ENCODE data around the gene BCO1.
"Not testable (repeated sequence)": the region's sequence is repeated elsewhere in the genome, so short reads cannot be mapped to it uniquely, and the experiment has no call there.

The BCO1 gene

GRCh38 chr16:81220349-81220748, 18.1 kb upstream of the BCO1 start:
- no peak overlapping the region for H3K27ac Mint-ChIP-seq

DNA sequence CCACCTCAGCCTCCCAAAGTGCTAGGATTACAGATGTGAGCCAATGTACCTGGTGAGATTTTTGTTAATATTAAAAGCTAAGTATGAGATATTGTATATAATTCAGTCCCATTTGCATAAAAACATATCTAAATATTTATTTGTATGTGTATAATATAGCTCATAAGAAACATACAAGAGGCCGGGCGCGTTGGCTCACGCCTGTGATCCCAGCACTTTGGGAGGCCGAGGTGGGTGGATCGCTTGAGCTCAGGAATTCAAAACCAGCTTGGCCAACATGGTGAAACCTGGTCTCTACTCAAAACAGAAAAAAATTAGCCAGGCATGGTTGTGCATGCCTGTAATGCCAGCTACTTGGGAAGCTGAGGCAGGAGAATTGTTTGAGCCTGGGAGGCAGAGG, 16.8 kb upstream of the BCO1 start:
- Mint-ChIP-seq H3K27me3 (peaks cover 5% of the 10 kb centered on the region), H3K27ac (no peak overlapping the region), H3K4me1 (no peaks in the 10 kb centered on the region), H3K36me3 (peaks cover 1% of the 10 kb centered on the region), H3K4me3 (no peak overlapping the region), H3K9me3 (no peaks in the 10 kb centered on the region)

More at GRCh38 chr16:81220349-81220748, 18.1 kb upstream of the BCO1 start:
- Mint-ChIP-seq H3K9me3 (no peaks in the 10 kb centered on the region), H3K4me3 (no peak overlapping the region), H3K4me1 (no peaks in the 10 kb centered on the region), H3K27me3 (peaks cover 7% of the 10 kb centered on the region), H3K36me3 (no peaks in the 10 kb centered on the region)

DNA sequence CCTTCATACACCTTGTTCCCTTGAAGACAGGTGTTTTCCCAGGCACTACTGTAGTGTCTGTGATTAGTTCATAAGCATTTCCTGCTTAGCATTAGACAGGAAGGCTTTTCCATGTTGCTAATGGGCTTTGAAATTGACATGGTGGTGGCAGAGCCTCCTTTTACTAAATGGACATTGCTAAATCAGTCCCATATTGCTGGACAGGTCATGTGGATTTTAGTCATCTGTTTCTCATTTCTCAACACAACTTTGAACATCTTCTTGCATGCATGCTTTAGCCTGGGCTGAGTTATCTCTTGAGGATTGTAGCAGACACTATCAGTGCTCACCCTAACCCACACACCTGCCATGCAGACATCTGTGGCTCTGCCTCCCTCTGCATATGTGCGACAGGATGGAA, 13.7 kb upstream of the BCO1 start:
- H3K4me1 Mint-ChIP-seq = no peaks in the 10 kb centered on the region
- no peak overlapping the region for H3K27ac Mint-ChIP-seq
- H3K36me3 Mint-ChIP-seq = peaks cover 1% of the 10 kb centered on the region
- H3K4me3 Mint-ChIP-seq = no peak overlapping the region
- peaks cover 3% of the 10 kb centered on the region for H3K27me3 Mint-ChIP-seq
- no peaks in the 10 kb centered on the region for H3K9me3 Mint-ChIP-seq

DNA sequence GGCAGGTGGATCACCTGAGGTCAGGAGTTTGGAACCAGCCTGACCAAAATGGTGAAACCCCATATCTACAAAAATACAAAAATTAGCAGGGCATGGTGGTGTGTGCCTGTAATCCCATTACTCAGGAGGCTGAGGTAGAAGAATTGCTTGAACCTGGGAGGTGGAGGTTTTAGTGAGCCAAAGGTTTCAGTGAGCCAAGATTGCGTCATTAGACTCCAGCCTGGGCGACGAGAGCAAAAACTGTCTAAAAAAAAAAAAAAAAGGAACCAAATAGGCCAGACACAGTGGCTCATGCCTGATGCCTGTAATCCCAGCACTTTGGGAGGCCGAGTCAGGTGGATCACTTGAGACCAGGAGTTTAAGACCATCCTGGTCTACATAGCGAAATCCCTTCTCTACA, 12.8 kb upstream of the BCO1 start:
- not testable (repeated sequence) for H3K4me1 Mint-ChIP-seq, H3K4me3 Mint-ChIP-seq, H3K36me3 Mint-ChIP-seq, H3K27ac Mint-ChIP-seq, H3K27me3 Mint-ChIP-seq, H3K9me3 Mint-ChIP-seq

- Mint-ChIP-seq H3K36me3 (peaks cover 1% of the 10 kb centered on the region), H3K27me3 (peaks cover 3% of the 10 kb centered on the region), H3K9me3 (no peaks in the 10 kb centered on the region), H3K27ac (no peak overlapping the region), H3K4me1 (no peaks in the 10 kb centered on the region), H3K4me3 (no peak overlapping the region)
These were observed 10.7 kb upstream of the BCO1 start for GRCh38 chr16:81227785-81228184.

DNA sequence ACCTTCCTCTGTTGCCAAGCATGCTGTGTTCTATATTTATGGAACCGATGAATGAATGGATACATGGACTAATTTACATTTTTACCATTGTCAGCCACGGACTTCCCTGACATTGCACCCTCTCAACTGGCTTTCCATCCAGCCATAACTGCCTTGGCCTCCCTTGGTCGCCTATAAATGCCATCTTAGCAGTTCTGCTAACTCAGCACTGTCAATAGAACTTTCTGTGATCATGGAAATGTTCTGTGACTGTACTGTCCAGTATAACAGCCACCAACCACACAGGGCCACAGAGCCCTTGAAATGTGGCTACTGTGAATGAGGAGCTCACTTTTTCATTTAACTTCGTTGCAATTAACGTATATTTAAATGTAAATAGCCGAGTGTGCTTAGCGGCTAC, 8.7 kb upstream of the BCO1 start:
- peaks cover 1% of the 10 kb centered on the region for H3K36me3 Mint-ChIP-seq
- H3K9me3 Mint-ChIP-seq = no peaks in the 10 kb centered on the region
- peaks cover 1% of the 10 kb centered on the region for H3K27me3 Mint-ChIP-seq
- H3K4me1 Mint-ChIP-seq = no peaks in the 10 kb centered on the region
- H3K4me3 Mint-ChIP-seq = no peak overlapping the region
- no peak overlapping the region for H3K27ac Mint-ChIP-seq

DNA sequence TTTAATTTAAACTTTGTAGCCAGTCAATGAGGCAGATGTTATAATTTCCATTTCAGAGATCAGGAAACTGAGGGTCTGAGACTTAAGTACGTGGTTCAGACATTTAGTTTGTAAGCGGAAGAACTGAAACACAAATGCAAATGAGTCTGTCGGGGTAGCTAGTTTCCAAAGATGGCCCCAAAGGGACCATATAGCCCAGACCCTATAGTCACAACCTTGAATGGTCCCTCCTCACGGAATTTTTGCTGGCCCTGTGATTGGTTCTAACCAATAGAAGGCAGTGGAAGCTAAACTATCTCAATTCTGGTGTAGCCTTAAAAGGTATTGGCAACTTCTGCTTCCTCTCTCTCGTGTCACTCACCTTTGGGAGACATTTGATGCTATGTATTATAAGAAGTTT, 7.5 kb upstream of the BCO1 start:
- Mint-ChIP-seq H3K36me3 (peaks cover 1% of the 10 kb centered on the region), H3K4me3 (no peak overlapping the region), H3K27ac (no peak overlapping the region), H3K27me3 (no peaks in the 10 kb centered on the region), H3K4me1 (no peaks in the 10 kb centered on the region), H3K9me3 (no peaks in the 10 kb centered on the region)

DNA sequence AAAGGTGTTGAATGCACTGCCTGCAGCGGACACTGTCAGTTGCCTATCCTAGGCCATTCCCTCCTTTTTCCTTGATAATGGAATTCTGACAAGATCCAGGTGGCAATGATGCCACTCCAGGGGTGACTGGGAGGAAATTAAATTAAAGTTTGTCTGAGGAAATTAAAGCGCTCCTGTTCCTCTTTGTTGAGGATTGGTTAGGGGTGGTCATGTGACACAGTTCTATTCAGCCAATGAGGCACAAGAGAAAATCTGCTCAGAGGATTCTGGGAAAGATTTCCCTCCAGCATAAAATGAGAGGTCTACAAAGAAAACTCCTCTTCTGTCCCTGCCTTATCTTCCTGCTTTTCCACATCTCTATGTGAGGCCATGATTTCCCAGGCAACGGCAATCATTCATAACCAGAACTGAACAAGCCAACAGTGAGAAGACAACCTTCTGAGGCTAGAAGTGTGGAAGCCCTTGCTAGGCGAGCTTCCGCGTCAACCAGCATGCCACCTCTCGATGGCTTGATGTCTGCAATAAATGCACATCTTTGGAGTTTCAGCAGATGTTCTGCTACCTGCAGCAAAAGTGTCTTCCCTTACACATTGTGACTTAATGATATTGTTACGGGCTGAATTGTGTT, 5.6 kb upstream of the BCO1 start:
- Mint-ChIP-seq H3K4me3 (no peak overlapping the region), H3K9me3 (no peaks in the 10 kb centered on the region), H3K4me1 (no peaks in the 10 kb centered on the region)

GRCh38 chr16:81237282-81237681, 1.2 kb upstream of the BCO1 start:
- Mint-ChIP-seq H3K27me3 (no peaks in the 10 kb centered on the region), H3K36me3 (no peaks in the 10 kb centered on the region), H3K4me3 (no peak overlapping the region), H3K9me3 (no peaks in the 10 kb centered on the region), H3K27ac (no peak overlapping the region), H3K4me1 (peaks cover 6% of the 10 kb centered on the region)

More for the DNA sequence above, 5.6 kb upstream of the BCO1 start:
- H3K27ac Mint-ChIP-seq = no peak overlapping the region
- H3K36me3 Mint-ChIP-seq = no peaks in the 10 kb centered on the region
- no peaks in the 10 kb centered on the region for H3K27me3 Mint-ChIP-seq

DNA sequence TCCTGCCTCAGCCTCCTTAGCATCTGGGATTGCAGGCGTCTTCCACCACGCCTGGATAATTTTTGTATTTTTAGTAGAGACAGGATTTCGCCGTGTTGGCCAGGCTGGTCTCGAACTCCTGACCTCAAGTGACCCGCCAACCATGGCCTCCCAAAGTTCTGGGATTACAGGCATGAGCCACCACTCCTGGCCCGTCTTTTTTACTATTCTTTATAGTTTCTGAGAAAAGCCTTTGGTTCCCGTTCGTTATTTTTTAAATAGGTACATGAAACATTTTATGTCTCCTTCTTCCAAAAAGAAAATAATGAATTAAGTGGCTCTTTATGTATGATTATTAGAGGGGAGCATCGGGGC, 570 bp upstream of the BCO1 start:
- Mint-ChIP-seq H3K4me3 (no peak overlapping the region), H3K27me3 (no peaks in the 10 kb centered on the region), H3K9me3 (no peaks in the 10 kb centered on the region), H3K27ac (no peak overlapping the region), H3K36me3 (no peaks in the 10 kb centered on the region), H3K4me1 (peaks cover 6% of the 10 kb centered on the region)

GRCh38 chr16:81239367-81240121, 1.1 kb downstream of the BCO1 start:
- Mint-ChIP-seq H3K36me3 (no peaks in the 10 kb centered on the region), H3K4me1 (peaks cover 6% of the 10 kb centered on the region), H3K9me3 (no peaks in the 10 kb centered on the region), H3K27ac (no peak overlapping the region), H3K4me3 (no peak overlapping the region), H3K27me3 (no peaks in the 10 kb centered on the region)

GRCh38 chr16:81241706-81242105, 3.2 kb downstream of the BCO1 start:
- H3K27ac Mint-ChIP-seq = no peak overlapping the region
- H3K36me3 Mint-ChIP-seq = no peaks in the 10 kb centered on the region
- peaks cover 6% of the 10 kb centered on the region for H3K4me1 Mint-ChIP-seq
- no peak overlapping the region for H3K4me3 Mint-ChIP-seq
- H3K9me3 Mint-ChIP-seq = no peaks in the 10 kb centered on the region
- H3K27me3 Mint-ChIP-seq = peaks cover 3% of the 10 kb centered on the region

DNA sequence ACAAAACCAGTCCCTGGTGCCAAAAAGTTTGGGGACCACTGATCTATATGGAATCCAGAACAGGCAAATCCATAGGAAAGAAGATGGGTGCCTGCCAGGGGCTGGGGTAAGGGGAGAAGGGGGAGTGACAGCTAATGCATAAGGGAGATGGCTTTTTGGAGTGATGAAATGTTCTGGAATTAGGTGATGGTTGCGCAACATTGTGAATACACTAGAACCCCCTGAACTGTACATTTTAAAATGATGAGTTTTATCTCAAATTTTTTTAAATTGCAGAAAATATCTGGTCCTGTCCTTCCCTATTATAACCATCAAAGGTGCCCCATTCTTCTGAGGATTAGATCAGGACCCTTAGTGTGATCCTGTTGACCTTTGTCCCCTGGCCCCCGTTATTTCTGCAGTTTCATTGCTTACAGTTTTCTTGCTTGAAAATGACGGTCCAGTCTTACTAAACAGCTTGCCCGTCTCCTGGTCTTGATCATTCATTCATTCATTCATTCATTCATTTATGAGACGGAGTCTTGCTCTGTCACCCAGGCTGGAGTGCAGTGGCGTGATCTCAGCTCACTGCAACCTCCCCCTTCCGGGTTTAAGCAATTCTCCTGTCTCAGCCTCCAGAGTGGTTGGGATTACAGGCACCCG, 4.6 kb downstream of the BCO1 start:
- Mint-ChIP-seq H3K4me1 (peaks cover 6% of the 10 kb centered on the region), H3K36me3 (no peaks in the 10 kb centered on the region)

DNA sequence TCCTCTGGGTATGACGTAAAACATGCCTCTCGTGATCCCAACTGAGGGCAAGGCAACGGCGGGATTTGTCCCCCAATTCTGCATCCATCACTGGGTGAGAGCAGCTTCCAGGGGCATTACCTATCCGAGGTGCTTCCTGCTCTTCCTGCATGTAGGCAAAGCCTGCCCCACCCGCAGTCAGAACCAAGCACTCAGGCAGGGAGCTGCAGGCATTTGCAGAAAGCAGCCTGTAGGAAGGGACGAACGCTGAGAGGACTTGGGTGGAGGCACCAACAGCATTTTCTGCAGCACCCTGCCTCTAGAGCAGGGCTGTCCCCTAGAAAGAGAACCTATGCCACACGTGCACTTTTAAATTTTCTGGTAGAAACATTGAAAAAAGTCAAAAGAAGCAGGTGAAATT, 5.5 kb downstream of the BCO1 start:
- Mint-ChIP-seq H3K9me3 (no peaks in the 10 kb centered on the region), H3K4me3 (no peak overlapping the region), H3K36me3 (no peaks in the 10 kb centered on the region), H3K4me1 (no peaks in the 10 kb centered on the region), H3K27ac (no peak overlapping the region), H3K27me3 (peaks cover 3% of the 10 kb centered on the region)

More for the DNA sequence above, 4.6 kb downstream of the BCO1 start:
- no peak overlapping the region for H3K27ac Mint-ChIP-seq
- H3K27me3 Mint-ChIP-seq = peaks cover 3% of the 10 kb centered on the region
- no peaks in the 10 kb centered on the region for H3K9me3 Mint-ChIP-seq
- no peak overlapping the region for H3K4me3 Mint-ChIP-seq

DNA sequence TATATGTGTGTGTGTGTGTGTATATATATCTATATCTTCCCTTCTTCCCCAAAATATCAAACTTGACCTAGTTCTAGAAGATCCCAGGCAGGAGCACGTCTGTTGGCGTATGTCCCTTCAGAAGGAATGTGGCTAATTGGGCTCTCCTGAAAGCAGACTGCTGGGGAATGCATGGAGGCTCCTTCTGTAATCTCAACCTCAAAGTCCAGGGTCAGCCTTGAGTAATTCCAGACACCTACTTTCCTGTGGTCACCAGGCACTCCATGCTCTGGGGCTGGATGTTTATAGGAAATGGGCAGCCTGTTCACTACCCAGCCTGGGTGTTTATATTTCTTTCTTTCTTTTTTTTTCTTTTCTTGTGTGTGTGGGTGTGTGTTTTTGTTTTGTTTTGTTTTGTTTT, 13.4 kb downstream of the BCO1 start:
- Mint-ChIP-seq H3K36me3 (no peaks in the 10 kb centered on the region), H3K27ac (no peak overlapping the region), H3K4me1 (no peaks in the 10 kb centered on the region), H3K4me3 (no peak overlapping the region), H3K9me3 (no peaks in the 10 kb centered on the region), H3K27me3 (peaks cover 2% of the 10 kb centered on the region)

DNA sequence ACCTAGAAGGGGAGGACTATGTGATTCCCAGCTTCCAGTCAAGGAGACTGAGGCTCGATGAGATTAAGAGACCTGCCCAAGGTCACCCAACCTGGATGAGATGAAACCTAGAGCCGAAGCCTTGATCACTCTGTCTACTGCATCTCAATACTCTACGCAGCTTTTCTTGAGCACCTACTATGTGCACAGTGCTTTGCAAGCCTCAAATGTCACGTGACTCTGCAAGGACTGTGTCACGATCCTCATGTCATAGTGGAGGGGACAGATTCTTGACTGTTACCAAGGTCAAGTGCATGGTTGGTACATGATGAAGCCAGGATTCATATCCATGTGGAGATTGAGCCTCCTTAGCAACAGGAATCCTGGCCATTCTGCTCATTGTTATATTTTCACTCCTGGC, 14.7 kb downstream of the BCO1 start:
- no peaks in the 10 kb centered on the region for H3K36me3 Mint-ChIP-seq
- H3K27ac Mint-ChIP-seq = no peak overlapping the region
- no peaks in the 10 kb centered on the region for H3K9me3 Mint-ChIP-seq
- H3K4me1 Mint-ChIP-seq = no peaks in the 10 kb centered on the region
- H3K4me3 Mint-ChIP-seq = no peak overlapping the region
- peaks cover 2% of the 10 kb centered on the region for H3K27me3 Mint-ChIP-seq
